ENCODE measurements around the gene OXSR1. TPM values are rescaled to one million over a fixed set of nuclear protein-coding genes. Genes with fewer than 3 reads are reported as not detected.

The OXSR1 gene
- total and polyA plus RNA-seq, 10 of the 15 experiments (the other 5 are each of a cell fraction or from before 2014, with no cell fraction given), result 12.4 to 54.6 (median 35.7) TPM

- peaks cover 11 to 19% of the 10 kb centered on the region in 2 experiments; a peak in 3 of 4 replicates for H3K36me3 ChIP-seq (ENCODE audit: control insufficient read depth in 2 of 2, insufficient read depth in 2 of 2, low read length in 1 of 2)
- H2AFZ ChIP-seq (ENCODE audit: control insufficient read depth, low read depth, low read length), result no peak overlapping the region
- H3K79me2 ChIP-seq (ENCODE audit: control insufficient read depth, insufficient read depth, low read length), result no peaks in the 10 kb centered on the region
- no peak overlapping the region for H3K27ac ChIP-seq (ENCODE audit: control insufficient read depth, insufficient read depth)
- H3K4me1 ChIP-seq (ENCODE audit: control insufficient read depth, insufficient read depth, low read length), result peaks cover 2% of the 10 kb centered on the region; the same call in 1 of the 2 replicates
- no peaks in the 10 kb centered on the region for H3K27me3 ChIP-seq (replicated peaks in 1 of 2; ENCODE audit: control insufficient read depth in 2 of 2, insufficient read depth in 2 of 2, low read length in 1 of 2)
- no TSS peak for BruUV-seq (replicated peaks)
- POLR2A ChIA-PET, result interaction anchor here (0.6 kb wide), 1 partner anchor 119 kb away, joined by 7 read pairs; no protein-coding TSS in a partner anchor
- no peak for ATAC-seq
- 81% methylated on average over 11 of the region's 11 CpGs for WGBS (ENCODE audit: insufficient coverage, insufficient replicate concordance, low lambda C conversion rate, missing lambda C conversion rate)
- RAD21 ChIA-PET (ENCODE audit: unreplicated experiment), result interaction anchor here (1.4 to 1.5 kb wide), 2 partner anchors 161 to 226 kb away, joined by 3 to 4 read pairs; partner anchors contain the start of genes SLC22A14 and XYLB
- no peak for DNase-seq (ENCODE audit: low read depth, low spot score)
- in situ Hi-C loops (cut with MboI), result no loop called here
- no peaks in the 10 kb centered on the region for H3K9me3 ChIP-seq (replicated peaks; ENCODE audit: control insufficient read depth, insufficient read depth, low read length)
- intact Hi-C loops (cut with micrococcal nuclease; ENCODE audit: unreplicated experiment), result no loop called here
- SMC1A ChIA-PET (ENCODE audit: uncharacterized antibody, unreplicated experiment), result interaction anchor here (1.0 kb wide), 1 partner anchor 10 kb away, joined by 4 read pairs; no protein-coding TSS in a partner anchor
- CTCF ChIA-PET, result interaction anchor here (1.1 to 5.7 kb wide), 3 partner anchors 10 to 178 kb away, joined by 4 to 42 read pairs (median 7); no protein-coding TSS in a partner anchor
- H4K20me1 ChIP-seq (ENCODE audit: control insufficient read depth, insufficient read depth), result no peaks in the 10 kb centered on the region
- no peak overlapping the region for H3K9ac ChIP-seq (ENCODE audit: control insufficient read depth, insufficient read depth, low read length)
- H3K4me2 ChIP-seq (ENCODE audit: control insufficient read depth, insufficient read depth), result no peak overlapping the region
- no peak for FAIRE-seq
- no peak overlapping the region for H3K4me3 ChIP-seq
- TF ChIP-seq NR2F1 (conservative IDR thresholded peaks at IDR 0.05) (no peak), ZBTB40 (IDR thresholded peaks at IDR 0.05; ENCODE audit: borderline replicate concordance) (no peak), E2F4 (IDR thresholded peaks at IDR 0.05; ENCODE audit: low read depth, low read length) (no peak), RELA (IDR thresholded peaks at IDR 0.05; ENCODE audit: borderline replicate concordance, partially characterized antibody) (no peak), NR2C1 (IDR thresholded peaks at IDR 0.05) (no peak), CBX5 (IDR thresholded peaks at IDR 0.05; ENCODE audit: low read depth) (no peak), EP300 (IDR thresholded peaks at IDR 0.05; ENCODE audit: borderline replicate concordance in 1 of 2, control insufficient read depth in 1 of 2, low read depth in 2 of 2, low read length in 2 of 2) (no peak), IRF4 (IDR thresholded peaks at IDR 0.05; ENCODE audit: low read depth, low read length) (no peak), DPF2 (IDR thresholded peaks at IDR 0.05) (no peak), SMC3 (IDR thresholded peaks at IDR 0.05; ENCODE audit: borderline replicate concordance, low read length) (no peak)
- TF ChIP-seq, protein P1, sequence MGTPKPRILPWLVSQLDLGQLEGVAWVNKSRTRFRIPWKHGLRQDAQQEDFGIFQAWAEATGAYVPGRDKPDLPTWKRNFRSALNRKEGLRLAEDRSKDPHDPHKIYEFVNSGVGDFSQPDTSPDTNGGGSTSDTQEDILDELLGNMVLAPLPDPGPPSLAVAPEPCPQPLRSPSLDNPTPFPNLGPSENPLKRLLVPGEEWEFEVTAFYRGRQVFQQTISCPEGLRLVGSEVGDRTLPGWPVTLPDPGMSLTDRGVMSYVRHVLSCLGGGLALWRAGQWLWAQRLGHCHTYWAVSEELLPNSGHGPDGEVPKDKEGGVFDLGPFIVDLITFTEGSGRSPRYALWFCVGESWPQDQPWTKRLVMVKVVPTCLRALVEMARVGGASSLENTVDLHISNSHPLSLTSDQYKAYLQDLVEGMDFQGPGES (IDR thresholded peaks at IDR 0.05), result no peak
- TF ChIP-seq, protein P2, sequence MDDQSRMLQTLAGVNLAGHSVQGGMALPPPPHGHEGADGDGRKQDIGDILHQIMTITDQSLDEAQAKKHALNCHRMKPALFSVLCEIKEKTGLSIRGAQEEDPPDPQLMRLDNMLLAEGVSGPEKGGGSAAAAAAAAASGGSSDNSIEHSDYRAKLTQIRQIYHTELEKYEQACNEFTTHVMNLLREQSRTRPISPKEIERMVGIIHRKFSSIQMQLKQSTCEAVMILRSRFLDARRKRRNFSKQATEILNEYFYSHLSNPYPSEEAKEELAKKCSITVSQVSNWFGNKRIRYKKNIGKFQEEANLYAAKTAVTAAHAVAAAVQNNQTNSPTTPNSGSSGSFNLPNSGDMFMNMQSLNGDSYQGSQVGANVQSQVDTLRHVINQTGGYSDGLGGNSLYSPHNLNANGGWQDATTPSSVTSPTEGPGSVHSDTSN (IDR thresholded peaks at IDR 0.05; ENCODE audit: insufficient replicate concordance, low read depth, low read length), result no peak
- TF ChIP-seq, protein P3, sequence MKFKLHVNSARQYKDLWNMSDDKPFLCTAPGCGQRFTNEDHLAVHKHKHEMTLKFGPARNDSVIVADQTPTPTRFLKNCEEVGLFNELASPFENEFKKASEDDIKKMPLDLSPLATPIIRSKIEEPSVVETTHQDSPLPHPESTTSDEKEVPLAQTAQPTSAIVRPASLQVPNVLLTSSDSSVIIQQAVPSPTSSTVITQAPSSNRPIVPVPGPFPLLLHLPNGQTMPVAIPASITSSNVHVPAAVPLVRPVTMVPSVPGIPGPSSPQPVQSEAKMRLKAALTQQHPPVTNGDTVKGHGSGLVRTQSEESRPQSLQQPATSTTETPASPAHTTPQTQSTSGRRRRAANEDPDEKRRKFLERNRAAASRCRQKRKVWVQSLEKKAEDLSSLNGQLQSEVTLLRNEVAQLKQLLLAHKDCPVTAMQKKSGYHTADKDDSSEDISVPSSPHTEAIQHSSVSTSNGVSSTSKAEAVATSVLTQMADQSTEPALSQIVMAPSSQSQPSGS (IDR thresholded peaks at IDR 0.05; ENCODE audit: low read length), result no peak
Observed at GRCh38 chr3:38120693-38121450, 44.5 kb upstream of the OXSR1 start.

Measured in GM12878 (cell line).